Hematopoietic multipotent progenitor cell treated with erythropoietin and hydrocortisone succinate and interleukin-3 and kit ligand, for 4 days (in vitro differentiated cells): ENCODE results near the gene CCNB3.

ENCODE experiments used
- DNase-seq: peaks from one replicate; pipeline ENCODE4 v3.0.0-alpha.2; 2015

Gene CCNB3

DNA sequence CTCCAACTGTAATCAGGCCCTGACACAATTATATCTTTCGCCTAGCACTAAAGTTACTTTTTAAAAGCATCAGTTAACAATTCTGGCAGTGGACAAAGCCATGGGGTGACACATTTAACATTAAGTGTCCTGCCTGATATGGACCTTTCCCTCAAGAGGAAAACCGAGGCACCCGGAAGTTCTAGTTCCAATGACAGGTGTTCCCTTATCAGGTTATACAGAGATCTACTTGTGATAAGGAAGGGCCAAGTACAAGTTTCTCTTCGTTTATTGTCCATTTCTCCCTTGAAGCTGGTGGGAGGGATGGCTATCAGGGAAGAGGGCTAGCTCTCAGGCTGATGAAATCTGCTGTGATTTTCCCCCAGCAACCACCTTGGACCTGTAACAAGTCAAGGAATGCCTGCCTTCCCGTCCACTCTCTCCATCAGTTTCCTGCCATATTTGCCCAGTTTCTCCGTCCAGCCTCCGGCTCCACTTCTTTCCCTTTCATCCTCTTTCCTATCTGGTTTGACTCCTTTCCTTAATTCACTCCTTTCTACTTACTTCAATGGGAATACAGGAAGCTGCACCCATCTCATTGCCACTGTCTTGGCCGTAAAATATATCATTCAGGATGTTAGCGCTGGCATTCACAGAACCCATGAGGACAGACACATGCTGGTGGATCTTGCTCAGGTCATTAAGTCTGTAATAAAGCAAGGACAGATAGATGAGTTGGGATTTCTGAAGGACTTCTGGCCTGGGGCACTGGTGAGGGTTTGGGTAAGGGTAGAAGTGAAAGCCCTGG is 171.1 kb downstream of the CCNB3 start:
- DNase-seq, result no peak

DNA sequence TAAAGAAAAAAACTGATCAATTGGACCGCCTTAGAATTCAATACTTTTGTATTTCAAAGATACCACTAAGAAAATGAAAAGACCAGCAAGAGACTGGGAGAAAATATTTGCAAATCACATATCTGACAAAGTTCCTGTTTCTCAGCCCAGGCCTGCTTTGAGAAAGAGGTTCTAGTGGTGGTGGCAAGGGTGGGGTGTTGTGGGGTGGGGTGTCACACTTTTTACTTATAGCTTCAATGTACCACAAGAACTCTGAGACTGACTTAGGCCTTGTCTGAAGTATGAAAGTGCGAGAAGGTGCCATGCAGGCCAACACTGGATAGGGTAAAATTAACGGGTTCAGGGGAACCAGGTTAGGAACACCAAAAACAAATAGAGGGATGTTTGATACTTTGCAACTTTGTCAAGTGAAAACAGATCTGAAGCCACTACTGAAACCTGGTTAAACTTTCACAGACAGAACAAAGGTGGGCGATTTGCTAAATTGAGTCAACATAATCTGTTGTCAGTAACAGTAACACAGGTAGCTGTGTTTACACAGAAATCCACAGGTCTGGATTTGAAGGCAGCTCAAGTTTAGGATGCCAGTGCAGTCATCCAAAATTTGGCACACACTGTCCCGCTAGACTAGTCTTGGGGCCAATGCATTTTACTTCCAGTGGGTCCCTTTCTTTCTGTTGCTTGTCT is 177.3 kb downstream of the CCNB3 start:
- no peak for DNase-seq

DNA sequence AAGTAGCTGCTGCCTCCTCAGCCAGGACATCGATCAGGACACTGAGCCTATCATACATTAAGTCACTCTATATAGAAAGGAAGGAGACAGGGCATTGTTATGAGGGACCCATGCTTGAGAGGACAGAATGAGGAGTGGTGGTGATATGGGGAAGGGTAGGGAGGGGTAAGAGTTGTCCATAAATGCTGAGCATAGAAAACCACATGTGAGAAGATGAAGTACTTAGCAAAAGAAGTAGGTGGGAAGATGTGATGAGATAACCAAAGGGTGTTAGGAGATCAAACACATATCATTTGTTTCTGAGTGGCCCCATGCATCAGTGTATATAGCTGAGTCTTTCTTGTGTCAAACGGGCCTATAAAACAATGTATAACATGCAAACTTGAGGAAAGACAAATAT is 182.0 kb downstream of the CCNB3 start:
- DNase-seq, result no peak

DNA sequence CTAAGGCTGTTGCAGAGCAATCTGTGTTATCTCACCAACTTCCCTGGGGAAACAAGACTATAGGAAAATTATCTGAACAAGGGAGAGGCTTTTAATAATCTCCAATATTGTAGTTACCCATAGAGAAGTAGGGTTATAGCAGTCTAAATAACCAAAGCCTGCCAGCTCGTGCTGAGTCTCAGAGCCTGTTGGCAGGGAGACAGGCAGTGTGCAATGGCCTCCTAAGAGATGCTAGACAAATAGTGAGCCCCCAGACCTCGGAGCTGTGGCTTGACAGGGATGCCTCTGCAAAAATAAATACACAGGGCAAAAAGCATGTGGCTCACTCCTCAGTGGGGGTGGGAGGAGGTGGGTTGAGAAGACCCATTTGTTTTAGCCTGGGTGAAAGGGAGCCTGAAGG is 189.3 kb downstream of the CCNB3 start:
- DNase-seq, result no peak
